OCI-LY7 (cell line): ENCODE results near the gene RPRML.

Experiments used
- CTCF ChIP-seq: fragments of 200-600 bp; sonication (generic); conservative IDR thresholded peaks from 2 replicates; pipeline ENCODE4 v1.5.1; 2014; ENCODE audit warnings: mild to moderate bottlenecking, antibody characterized with exemption, low read length, moderate library complexity, mixed read lengths
- EZH2phosphoT487 ChIP-seq: fragments of 200-600 bp; sonication (generic); IDR thresholded peaks from 2 replicates; pipeline ENCODE4 v1.6.1; 2018; ENCODE audit warnings: low read depth, borderline replicate concordance, mild to moderate bottlenecking, mixed run types, antibody characterized with exemption, low read length, moderate library complexity, mixed read lengths

DNA sequence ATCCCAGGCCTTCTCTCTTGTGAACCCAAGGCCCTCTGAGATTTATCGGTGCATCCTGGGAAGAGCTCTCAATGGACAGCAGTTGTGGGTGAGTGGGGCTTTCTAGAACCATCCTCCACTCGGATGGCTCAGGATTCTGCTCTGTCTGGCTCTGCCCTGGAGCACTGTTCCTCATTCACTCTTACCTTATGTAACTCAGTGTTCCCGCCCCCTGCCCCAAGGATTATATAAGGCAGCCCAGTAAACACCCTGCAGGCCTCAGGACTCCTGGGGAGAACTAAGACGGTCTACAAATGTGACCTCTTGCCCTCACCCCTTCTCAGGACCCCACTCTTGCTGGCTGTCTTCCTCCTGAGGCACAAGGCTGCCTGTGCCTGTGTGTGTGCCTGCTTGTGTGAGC is 3.8 kb downstream of the RPRML start:
- no peak for TF ChIP-seq CTCF
- no peak for TF ChIP-seq EZH2phosphoT487
